Measurements from ENCODE around the gene MORN1.

Gene MORN1

DNA sequence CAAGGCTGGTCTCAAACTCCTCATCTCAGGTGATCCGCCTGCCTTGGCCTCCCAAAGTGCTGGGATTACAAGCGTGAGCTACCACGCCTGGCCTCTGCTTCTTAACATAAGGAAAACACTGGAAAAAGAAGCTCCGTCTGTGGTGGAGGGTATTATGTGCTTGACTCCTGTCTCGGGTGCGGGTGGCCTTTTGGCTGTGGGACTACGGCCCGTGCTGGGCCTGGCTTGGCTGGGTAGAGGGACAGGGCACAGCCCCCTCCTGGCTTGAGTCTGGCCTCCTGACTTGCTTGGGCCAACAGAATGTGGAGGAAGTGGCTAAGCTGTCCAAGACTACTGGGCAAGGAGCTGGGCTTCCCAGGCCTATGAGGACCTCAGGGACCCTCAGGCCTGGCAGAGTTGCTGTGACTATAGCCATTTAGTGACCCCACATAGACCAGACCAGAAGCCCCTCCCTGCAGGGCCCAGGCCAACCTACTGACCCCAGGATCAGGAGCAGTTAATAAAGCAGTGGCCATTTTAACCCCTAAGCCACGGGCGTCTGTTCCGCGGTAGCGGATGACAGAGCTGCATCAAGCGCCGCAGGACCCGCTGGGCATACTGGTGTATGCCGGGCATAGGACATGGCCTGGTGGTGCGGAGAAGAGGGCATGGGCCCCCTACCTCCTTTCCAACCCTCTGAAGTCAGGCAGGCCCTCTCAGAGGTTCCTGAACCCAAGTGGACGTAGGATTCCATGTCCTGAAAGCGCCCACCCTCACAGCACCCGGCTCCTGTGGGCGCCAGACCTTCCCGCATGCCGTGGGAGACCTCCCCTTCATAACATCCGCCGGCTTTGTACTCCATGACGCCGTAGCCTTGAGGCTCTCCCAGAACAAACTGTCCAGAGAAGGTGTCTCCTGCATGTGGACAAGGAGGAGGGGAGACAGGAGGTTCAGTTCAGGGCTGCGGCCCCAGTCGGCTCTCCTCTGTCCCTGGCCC is 4.4 kb downstream of the MORN1 start:
- DNase-seq: no peak

- no peak for DNase-seq
Measured at GRCh38 chr1:2385606-2386280, 5.6 kb downstream of the MORN1 start.

- no peak for DNase-seq
Measured at GRCh38 chr1:2384941-2385481, 6.3 kb downstream of the MORN1 start.

DNA sequence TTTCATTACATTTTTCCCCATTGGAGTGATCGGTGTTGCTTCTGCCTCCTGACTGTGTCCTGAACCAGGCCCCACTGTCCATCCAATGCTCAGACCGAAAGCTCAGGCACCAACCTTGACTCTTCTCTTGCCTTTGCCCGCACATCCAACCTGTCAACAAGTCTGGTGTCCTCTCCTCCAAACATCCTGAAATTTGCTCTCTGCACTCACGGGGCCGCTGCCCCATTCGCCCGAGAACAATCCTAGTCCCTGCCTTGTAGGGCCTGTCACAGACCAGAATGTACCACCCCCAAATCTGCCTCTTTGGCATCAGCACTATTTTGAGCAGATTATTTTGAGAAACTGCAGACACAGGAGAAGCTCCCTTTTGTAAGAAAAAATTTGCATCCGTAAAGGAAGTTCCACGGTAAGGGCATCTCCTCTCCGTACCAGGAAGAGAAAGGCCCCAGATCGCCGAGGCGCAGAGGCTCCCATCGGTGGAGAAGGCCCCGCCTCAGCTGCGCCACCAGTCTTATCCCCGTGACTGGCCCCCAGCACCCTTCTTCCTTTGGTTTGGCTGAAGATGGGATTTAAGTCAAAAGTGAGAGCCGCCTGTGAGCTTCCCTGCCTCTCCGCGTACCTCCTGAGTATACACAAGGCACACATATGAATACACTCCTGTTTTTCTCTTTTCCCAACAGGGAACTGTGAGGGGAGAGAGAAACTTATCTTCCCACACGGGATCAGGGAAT is 7.1 kb downstream of the MORN1 start:
- no peak for DNase-seq

DNA sequence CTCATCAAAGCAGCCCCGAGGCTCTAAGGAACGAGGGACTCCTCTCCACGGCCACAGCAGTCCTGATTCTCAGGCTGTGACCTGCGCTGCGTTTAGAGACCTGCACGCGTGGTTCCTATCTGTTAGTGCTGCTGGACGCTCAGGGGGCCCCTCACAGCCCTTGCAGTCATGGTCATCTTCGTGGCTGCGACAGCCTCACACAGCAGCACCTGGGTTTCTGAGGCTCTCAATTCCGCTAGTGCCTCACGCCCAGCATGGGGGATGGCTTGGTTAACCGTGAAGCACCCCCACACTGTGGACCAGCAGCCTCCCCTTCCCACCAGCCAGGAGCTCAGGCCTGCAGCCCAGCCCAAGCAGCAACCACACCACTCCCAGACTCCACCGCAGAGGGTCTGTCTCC is 7.8 kb downstream of the MORN1 start:
- no peak for DNase-seq

- DNase-seq: peak in 1 of 56 donors; percentile 19
Measured at GRCh38 chr1:2382621-2383361, 8.6 kb downstream of the MORN1 start.

DNA sequence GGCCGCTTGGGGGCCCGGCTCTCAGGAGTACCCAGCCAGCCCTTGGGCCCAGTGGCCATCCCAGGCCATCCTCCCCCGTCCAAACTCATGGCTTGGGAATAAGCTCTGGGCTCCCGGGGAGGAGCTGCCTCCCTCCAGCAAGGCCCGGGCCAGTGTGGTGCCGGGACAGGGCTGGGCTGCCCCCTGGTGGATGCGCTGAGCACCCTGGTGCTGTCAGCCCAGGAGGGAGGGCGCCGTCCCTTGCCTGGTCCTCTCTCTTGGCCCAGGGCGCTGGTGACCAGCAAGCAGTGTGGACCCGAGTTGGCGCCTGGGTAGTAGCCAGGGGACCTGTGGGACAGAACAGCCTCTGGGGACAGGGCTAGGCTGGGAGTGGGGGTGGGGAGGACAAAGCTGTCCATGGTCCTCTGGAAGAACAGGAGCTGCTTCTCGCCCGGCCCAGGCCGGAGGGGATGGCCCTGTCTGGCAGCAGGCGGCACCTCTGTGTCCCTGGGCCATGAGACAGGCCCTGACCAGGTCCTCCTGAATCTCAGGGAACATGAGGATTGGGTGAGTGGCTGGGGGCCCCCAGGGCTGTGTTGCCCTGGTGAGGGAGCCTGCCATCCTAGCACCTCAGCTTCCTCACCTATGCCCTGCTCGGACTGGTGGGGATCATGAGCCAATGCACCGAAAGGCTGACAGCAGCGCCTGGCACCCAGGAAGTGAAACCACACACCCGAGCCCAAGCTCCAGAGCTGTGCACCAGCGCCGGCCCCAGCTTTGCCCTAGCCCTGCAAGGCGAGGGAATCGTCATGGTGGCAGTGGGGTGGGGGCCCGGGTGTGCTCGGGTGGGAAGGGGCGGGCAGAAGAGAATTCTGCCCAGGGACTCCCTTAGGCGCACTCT is 9.4 kb downstream of the MORN1 start:
- DNase-seq: peak in 51 of 56 donors; percentile 14 to 80 (median 54)

DNA sequence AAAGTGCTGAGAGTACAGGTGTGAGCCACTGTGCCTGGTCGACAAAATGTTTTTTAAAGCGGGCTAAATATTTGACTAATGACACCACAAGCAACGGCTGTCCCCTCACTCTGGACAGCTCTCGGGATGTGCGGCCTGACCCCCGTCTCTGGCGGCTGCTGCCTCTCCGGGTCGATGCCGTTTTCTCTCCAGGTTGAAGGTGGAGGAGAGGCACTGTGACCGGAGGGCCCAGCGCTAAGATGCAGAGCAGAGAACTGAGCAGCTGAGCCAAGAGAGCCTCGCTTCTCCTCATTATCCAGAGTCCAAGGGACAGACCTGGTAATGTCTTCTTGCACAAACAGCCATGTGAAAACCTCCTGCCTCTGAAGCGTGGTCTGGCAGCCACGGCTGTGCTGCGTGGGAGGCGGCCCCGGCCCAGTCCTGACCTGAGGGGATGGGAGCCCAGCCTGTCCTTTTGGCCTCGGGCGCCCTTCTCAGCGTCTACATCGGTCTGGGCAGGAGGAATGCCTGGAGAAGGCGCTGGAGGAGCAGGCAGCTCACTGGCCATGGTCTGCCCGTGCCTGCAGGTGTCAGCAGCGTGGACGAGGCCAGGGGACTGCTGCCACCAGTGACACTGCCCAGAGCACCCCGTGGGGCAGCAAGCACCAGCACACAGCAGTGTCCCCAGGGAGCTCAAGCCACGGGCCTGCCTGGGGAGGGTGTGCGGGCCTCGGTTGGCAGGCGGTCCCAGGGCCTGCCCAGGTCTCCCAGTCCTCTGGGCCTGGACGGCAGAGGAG is 10.3 kb downstream of the MORN1 start:
- no peak for DNase-seq

DNA sequence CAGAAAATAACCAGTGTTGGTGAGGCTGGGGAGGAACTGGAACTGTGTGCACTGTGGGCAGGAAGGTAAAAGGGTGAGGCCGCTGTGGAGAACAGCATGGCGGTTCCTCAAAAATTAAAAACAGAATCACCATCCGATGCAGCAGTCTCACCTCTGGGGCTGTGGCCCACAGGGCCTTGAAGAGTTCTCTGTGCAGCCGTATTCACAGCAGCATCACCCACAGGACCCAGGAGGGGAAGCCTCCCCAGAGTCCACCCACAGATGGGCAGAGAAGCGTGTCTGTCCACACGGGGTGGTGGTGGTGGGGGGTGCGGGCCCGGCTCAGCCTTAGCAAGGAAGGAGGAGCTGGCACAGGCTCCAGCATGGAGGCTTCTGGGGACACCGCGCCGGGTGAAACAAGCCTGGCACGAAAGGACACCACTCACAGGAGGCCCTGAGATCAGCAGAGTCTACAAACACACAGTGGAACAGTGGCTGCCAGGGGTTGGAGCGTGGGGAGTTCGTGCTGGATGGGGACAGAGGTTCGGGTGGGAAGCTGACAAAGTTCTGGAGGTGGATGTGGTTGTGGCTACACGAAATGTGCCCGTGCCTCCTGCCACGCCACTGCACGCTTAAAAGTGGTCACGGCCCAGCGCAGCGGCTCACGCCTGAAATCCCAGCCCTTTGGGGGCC is 11.5 kb downstream of the MORN1 start:
- no peak for DNase-seq

DNA sequence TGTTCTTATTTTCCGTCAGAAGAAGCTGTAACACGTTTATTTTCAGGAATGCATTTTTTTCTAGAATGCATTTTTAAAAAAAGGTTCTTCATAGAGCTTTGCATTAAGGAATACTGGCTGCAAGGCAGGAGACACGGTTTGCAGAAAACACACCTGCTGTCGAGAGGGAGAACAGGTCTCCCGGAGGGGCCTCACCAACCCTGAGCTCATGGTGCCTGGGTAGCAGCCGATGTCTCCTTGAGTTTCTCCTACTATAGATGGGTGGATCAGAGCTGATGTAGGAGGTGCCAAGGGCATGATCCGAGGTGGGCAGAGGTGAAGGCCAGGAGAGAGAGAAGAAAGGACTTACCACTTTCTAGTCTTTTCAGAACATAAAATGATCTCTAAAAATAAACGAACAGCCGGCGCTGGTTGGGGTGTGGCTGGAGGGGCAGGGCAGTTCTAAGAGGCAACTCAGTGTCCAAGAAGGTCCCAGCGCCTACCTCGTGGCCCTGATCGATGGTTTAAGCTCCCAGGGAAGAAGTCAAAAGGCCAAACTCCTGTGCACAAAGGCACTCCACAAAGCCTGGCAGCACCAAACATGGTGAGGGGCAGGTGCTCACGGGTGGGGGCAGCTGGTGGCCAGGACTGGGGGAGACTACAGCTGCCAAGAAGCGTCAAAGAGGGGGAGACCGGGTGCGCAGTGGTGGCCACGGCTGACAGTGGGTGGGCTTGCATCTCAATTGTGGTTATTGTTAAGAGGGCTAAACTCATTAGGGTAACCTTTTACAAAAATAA is 12.2 kb downstream of the MORN1 start:
- DNase-seq: no peak

DNA sequence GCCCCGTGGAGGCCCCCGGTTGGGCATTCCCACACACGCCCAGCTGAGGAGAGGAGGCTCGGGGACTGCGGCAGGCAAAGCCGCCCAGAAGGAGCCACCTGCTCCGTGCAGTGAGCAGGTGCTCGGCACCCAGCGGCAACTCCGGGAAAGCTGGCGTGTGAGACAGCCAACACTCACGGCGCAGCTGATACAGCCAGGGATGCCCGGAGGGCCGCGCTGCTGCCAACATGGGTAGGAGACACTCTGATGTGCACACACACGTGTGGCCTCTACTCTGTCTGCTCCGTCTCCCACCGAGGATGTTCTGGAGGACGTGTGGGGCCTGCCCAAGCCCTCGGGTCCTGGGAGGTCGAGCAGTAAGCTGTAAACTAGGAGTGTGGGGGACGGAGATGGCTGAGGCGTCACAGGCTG is 12.9 kb downstream of the MORN1 start:
- no peak for DNase-seq

- no peak for DNase-seq
Measured at GRCh38 chr1:2377751-2378440, 13.5 kb downstream of the MORN1 start.

- no peak for DNase-seq
Measured at GRCh38 chr1:2376931-2377672, 14.3 kb downstream of the MORN1 start.

GRCh38 chr1:2376261-2376741 is 15.1 kb downstream of the MORN1 start:
- DNase-seq: no peak

DNA sequence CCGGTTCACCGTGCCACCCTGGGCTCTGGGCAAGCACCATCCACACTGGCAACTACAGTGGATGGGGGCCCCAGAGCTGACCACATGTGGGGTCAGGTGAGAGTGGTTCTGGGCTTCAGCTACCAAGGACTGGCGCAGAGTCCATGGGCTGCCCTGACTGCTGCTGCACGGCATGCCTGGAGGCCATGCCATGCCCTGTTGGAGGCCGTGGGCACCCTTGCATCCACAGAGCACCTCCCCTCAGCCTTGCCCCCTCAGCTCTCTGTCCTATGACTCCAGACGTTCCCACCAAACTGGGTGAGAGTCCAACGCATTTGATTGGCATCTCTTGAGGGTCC is 15.5 kb downstream of the MORN1 start:
- DNase-seq: no peak

DNA sequence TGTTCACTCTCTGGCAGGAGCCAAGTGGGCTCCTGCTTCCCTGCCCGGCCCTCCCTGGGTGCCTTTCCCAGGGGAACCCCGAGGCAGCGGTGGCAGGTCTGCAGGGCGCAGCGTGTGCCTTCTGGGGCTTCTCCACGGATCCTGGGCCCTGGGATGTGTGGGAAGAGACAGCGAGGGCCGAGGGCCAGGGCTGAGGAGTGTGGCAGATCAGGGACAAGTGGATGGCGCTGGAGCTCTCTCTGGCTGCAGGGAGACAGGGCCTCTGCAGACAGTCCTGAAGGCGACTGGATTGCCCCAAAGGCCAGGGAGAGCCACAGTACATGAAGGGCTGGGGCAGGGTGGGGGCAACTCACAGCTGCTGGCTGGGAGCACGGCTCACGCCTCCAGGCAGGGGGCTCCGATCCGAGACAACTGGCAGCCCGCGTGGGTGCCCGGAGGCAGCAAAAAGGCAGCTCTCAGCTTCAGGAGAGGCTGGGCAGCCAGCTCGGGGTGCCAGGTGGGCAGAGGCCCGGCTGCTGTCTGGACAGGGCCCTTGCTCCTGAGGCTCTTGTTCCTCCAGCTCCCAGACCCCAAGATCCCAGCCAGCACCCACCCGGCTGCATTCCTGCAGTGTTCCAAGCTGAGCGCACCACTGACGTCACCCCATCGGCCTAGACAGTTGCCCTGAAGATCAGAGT is 16.0 kb downstream of the MORN1 start:
- DNase-seq: no peak
